Measurements from ENCODE around the gene VIL1.
A peak's percentile ranks its signal among the peaks of the same experiment; 100 is the strongest.

The VIL1 gene

DNA sequence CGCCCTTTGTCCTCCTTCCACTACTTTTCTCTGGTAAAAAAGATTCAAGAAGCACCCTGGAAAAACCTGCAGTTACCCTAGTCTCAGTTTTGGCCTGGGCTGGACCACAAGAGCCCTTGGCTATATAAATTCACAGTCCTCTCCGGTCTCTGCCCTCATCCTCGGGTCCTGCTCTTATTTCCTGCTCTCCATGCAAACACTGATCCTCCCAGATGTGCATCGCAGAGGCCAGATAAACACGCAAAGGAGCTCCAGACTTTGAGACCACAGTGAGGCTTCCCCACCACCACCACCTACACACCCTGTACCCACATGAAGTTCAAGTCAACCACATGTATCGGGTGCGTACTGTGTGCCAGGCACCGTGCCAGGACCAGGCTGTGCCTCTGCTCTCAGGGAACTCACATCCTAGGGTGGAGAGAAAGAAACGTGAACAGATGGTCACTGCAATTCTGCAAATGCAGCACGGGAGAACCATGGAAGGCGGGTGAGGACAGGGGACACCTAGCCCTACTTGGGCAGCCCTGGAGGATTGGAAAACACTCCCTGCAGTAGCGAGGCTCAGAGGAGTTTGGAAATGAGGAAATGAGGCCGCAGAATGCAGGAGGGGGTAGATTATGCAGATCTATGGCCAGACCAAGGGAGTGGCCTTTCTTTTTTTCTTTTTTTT lies 11.8 kb upstream of the VIL1 start:
- DNase-seq, result peak in 2 of 3 experiments; percentile 21 to 82

DNA sequence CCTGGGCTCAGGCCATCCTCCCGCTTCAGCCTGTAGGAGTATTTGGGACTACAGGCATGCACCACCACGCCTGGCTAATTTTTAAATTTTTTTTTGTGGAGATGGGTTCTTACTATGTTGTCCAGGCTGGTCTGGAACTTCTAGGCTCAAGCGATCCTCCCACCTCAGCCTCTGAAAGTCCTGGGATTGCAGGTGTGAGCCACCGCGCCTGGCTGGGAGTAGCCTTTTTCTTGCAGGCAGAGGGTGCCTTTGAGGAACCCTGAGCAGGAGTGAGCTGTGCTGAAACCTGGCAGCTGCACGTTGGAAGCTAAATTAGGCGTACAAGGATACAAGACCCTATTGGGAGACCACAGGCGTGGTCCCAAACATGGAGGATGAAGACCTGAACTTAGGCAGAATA lies 11.2 kb upstream of the VIL1 start:
- no peak for DNase-seq

DNA sequence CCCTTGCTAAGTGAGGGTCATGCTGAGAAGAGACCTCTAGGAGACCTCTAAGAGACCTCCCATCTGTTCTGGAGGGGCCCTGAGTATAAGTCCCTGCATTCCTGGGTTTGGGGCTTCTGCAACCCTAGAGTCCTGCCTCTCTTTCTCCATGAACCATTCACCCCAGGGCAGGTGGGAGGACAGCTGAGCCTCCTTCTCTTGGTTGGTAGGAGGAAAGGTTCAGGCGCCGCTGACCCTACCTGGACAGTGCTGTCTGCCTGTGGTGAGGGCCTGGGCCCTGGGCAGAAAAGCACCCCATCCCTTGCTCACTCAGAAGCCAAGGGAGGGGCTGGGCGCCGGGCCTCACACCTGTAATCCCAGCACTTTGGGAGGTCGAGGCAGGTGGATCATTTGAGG lies 604 bp upstream of the VIL1 start:
- no peak for DNase-seq

DNA sequence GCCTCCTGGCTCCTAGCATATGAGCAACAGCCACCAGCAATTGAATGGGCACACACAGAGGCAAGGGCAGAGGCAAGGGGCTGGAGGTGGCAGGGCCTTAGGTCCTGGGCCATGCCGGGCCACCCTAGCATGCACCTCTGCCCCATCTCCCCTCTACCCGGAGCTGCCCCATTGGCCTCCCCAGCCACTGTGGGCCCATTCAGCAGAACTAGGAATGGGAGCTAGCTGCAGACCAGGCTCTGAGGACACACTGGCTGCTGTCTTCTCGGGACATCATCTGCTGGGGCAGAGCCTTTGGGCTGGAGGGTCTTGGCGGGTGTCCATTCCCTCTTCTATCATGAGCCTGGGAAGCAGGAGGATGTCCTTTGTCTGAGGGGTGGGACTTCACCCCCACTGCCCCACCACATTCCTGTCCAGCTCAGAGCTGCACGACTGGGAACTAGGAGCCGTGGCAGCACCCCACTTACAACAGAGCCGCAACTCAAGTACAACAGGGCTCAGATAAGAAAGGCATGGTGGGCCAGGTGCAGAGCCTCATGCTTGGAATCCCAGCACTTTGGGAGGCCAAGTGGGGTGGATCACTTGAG lies 800 bp downstream of the VIL1 start:
- DNase-seq, result no peak

DNA sequence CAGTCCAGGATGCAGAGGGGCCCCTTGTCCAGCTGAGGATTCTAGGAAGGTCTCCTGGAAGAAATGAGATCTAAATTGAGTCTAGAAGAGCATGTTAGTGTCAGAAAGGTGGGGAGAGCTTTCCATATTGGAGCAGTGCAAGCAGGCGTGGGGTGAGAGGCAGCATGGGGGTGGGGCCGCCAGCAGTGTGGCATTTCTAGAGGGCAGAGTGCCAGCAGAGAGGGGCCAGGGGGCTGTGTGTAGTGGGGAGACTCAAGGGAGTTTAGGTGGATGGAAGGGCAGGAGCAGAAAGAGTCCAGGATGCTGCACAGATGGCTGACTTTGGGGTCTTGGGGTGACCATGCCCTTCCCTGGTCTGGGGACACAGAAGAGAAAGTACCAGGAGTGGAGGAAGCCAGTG lies 2.1 kb downstream of the VIL1 start:
- no peak for DNase-seq

DNA sequence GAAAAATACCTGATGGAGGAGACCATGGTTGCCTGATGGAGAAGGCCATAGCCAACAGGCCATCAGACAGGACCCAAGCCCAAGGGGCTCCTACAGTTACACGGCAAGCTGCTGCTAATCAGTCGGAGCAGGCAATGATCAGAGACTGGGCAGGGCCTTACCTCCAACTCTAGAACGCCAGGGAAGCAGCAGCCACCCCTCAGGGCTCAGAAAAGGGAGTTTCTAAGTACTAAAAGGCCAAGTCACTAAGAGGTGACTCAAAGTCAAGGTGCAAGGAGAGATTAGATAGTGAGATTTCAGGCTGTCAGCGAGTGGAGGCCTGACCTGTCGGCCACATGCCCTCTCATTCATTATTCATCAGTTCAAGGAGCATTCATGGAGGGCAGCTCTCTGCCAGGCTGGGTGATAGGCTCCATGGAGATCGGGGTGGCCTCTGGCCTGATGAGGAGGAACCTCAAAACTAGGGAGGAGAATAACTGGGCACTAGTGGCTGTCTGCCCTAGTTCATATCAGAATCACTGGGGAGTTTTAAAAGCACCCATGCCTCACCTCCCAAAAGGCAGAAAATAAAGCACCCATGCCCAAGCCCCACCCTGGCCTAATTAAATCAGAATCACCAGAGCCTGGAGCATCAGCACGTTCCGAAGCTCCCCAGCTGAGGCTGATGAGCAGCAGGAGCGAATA lies 3.6 kb downstream of the VIL1 start:
- no peak for DNase-seq

DNA sequence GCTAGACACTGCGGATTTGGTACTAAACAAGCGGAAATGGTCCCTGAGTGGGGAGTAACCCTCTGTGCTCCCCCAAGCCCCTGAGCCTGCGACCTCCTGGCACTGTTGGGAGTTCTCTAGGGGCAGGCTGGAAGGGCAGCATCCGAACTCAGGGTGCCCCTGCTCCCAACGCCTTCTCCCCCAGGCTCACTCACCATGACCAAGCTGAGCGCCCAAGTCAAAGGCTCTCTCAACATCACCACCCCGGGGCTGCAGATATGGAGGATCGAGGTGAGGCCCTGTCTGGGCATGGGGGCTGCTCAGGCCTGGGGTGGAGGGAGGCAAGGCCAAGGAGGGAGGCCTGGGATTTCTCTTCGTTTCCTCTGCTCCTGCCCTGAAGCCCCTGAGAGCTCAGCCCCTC lies 4.7 kb downstream of the VIL1 start:
- DNase-seq, result no peak

DNA sequence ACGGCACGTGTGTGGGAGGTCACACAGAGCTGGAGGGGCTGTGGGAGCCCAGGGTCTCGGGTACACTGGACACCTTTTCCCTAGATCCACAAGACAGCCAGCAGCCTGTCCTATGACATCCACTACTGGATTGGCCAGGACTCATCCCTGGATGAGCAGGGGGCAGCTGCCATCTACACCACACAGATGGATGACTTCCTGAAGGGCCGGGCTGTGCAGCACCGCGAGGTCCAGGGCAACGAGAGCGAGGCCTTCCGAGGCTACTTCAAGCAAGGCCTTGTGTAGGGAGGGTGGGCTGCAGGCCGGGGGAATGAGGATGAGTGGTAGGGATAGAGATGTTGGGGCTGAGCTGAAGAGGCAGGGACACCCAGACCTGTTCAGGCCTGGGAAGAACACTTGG lies 6.6 kb downstream of the VIL1 start:
- no peak for DNase-seq

DNA sequence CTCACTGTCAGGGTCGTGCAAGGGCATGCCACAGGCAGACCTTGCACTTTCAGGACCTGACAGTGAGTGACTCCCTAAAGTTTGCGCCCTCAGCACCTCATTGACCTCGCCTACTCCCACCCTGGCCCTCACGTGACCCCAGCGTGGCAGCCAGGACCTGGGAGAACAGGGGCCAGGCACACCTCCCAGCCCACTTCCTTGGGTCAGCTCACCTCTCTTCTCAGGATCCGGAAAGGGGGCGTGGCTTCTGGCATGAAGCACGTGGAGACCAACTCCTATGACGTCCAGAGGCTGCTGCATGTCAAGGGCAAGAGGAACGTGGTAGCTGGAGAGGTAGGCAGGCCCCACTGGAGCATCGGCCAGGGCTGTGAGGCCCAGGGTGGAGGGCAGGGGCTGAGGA lies 8.8 kb downstream of the VIL1 start:
- no peak for DNase-seq

DNA sequence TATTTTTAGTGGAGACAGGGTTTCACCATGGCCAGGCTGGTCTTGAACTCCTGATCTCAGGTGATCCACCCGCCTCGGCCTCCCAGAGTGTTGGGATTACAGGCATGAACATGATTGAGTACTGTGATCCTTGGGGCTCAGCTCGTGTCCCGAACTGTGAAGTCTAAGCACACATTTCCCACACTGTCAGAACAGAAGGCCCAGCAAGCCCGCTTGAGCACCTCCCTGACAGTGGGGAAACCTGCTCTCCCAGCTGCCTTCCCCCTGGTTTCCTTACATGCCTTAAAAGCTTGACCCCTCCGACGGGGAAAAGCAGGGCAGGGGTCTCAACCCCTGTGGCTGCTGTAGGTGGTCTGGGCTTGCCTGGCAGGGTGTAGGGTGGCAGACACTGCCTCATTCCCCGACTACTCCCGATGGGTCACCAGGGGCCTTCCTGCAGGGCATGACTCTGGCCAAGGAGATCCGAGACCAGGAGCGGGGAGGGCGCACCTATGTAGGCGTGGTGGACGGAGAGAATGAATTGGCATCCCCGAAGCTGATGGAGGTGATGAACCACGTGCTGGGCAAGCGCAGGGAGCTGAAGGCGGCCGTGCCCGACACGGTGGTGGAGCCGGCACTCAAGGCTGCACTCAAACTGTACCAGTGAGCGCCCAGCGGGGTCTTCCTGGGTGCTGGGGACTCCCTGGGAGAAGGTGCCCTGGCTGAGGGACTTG lies 10.1 kb downstream of the VIL1 start:
- no peak for DNase-seq

DNA sequence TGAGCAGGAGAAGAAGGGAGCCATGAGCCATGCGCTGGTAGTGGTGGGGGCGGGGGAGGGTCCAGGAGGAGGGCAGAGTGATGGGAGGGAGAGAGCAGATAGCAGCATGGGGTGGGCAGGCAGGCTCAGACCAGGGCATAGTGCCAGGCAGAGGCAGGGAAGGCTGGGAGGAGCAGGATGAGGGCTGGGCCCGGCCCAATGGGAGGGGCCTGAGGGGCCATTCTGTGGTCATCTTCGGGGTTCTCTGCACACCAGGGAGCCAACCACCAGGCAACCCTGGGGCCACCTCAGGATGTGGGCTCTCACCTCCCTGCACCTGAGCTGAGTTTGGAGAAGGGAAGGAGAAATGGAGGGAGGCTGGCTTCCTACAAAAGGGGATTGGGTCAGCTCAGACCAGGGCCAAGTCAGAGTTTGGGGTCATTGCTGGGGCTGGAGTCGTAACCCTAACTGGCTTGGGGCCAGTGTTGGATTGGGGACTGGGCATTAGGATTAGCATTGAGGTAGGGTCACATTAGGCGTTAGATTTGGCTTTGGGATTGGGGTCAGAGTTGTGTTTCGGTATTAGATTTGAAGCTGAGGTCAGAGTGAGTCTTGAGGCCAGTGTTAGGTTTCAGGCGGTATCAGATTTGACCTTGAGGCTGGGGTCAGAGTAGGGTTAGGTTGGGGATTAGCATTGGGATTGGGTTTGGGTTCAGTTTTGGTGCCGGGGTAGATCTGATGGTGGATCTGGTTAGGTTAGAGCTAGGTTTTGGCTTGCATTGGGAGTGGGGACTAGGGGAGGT lies 11.2 kb downstream of the VIL1 start:
- DNase-seq, result no peak

DNA sequence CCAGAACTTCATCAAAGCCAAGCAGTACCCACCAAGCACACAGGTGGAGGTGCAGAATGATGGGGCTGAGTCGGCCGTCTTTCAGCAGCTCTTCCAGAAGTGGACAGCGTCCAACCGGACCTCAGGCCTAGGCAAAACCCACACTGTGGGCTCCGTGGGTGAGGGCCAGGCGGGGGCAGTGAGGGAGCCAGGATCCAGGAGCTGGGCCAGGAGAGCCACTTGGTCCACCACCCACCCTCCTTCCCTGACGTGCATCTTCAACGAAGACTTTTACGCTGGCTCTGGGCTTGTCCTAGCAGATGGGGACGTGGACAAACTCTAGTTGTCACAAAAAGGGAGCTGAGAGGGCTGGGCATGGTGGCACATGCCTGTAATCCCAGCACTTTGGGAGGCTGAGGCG lies 11.8 kb downstream of the VIL1 start:
- DNase-seq, result no peak

DNA sequence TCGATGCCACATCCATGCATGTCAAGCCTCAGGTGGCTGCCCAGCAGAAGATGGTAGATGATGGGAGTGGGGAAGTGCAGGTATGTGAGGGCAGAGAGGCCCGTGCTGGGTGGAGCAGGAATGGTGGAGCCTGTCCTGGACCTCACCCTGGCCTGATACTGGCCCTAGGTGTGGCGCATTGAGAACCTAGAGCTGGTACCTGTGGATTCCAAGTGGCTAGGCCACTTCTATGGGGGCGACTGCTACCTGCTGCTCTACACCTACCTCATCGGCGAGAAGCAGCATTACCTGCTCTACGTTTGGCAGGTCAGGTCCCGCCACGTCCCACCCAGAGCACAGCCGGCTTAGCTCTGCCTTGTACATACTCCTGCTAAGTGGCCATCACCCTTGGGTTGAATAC lies 13.0 kb downstream of the VIL1 start:
- DNase-seq, result no peak

DNA sequence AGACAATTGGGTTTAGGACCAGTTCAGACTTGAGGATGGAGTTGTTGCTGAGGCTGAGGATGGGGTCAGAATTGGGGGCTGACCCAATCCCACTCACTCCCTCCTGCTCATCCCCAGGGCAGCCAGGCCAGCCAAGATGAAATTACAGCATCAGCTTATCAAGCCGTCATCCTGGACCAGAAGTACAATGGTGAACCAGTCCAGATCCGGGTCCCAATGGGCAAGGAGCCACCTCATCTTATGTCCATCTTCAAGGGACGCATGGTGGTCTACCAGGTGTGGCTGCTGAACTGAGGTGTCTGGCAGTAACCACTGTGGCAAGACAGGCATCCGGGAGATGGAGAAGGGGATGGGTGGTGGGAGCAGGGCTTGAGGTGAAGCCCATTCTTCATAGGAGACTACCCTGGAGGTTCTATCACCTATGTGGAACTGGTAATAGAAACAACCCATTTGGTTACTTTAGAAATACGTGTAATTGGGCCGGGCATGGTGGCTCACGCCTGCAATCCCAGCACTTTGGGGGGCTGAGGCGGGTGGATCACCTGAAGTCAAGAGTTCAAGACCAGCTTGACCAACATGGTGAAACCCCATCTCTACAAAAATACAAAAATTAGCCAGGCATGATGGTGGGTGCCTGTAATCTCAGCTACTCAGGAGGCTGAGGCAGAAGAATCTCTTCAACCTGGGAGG lies 13.9 kb downstream of the VIL1 start:
- DNase-seq, result no peak

DNA sequence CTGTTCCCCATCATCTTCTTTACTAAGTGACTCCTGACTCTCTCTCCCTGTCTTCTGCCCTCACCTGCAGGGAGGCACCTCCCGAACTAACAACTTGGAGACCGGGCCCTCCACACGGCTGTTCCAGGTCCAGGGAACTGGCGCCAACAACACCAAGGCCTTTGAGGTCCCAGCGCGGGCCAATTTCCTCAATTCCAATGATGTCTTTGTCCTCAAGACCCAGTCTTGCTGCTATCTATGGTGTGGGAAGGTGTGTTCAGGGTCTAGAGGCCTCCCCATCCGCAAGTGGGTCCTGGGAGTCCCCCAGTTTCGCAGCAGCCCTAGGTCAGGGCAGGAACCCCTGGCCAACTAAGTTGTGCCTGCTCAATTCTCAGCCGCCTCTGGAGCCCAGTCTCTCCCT lies 15.5 kb downstream of the VIL1 start:
- no peak for DNase-seq

DNA sequence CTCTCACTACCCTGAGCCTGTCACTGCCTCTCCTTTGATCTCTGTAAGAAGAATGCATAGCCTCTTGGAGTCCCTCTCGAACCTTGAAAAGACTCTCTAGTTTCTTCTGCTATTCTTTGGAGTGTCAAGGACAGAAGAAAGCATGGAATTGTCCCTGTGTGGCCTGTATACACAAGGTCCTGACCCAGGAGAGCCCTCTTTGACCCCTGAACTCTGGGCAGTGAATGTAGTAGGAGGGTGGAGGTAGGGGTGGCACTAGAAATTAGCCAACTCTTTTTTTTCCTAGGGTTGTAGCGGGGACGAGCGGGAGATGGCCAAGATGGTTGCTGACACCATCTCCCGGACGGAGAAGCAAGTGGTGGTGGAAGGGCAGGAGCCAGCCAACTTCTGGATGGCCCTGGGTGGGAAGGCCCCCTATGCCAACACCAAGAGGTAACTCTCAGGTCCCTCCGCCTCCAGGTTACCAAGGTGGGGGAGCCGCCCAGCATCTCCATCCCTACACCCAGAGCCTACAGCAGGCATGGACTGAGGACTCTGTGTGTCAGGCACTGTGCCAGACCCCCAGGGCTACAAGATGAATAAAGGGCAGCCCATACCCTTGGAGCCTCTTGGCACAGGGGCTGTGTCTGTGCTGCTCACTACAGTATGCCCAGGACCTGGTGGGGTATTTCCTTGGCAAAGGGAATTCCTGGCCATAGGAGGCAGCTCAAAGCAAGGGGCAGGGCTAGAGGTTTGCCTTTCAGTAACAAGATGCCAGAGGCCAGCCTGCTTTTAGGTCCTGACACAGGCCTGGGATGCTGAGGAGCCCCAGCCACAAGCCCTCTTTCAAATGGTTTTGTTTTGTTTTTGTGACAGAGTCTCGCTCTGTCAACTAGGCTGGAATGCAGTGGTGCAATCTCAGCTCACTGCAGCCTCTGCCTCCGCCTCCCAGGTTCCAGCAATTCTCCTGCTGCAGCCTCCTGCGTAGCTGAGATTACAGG lies 16.4 kb downstream of the VIL1 start:
- no peak for DNase-seq

DNA sequence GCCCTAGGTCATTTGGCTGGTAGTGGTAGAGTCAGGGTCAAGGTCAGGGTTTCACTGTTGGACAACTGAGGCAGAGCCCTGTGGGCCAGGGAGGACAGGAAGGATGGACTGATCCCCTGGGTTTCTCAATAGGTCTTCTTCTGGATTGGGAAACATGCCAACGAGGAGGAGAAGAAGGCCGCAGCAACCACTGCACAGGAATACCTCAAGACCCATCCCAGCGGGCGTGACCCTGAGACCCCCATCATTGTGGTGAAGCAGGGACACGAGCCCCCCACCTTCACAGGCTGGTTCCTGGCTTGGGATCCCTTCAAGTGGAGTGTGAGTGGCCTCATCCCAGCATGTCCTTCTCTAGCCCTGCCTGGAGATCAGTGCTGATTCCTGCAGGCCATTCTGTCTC lies 18.1 kb downstream of the VIL1 start:
- DNase-seq, result no peak

DNA sequence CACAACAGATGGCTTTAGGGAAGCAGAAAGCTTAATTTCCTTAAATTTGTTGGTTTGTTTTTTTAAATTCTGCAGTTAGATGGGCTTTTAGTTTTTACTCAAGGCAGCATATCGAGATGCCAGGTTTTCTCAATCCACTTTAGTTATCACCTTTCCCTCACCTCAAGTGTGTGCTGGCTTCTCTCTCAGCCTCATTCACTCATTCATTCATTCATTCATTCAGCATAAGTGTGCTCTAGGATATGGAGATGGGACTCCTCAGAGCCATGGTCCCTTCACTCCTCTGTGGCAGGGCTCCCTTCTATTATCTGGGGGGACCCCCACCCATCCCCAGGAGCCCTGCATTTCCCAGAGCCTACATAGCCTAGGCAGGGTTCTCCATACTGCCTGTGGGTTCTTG lies 19.0 kb downstream of the VIL1 start:
- DNase-seq, result no peak

DNA sequence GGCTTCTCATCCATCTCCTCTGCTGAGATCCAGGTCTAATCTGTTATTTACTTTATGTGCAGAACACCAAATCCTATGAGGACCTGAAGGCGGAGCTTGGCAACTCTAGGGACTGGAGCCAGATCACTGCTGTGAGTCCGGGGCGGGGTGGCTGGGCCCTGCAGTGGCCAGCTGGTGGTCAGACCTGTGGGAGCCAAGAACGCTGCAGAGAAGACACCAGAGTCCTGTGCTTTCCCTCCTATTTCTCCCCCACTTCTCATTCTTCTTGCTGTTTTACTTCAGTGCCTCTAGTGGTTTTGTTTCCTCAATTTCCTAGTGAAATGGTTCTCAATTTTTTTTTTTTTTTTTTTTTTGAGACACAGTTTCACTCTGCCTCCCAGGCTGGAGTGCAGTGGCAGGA lies 19.7 kb downstream of the VIL1 start:
- DNase-seq, result no peak

DNA sequence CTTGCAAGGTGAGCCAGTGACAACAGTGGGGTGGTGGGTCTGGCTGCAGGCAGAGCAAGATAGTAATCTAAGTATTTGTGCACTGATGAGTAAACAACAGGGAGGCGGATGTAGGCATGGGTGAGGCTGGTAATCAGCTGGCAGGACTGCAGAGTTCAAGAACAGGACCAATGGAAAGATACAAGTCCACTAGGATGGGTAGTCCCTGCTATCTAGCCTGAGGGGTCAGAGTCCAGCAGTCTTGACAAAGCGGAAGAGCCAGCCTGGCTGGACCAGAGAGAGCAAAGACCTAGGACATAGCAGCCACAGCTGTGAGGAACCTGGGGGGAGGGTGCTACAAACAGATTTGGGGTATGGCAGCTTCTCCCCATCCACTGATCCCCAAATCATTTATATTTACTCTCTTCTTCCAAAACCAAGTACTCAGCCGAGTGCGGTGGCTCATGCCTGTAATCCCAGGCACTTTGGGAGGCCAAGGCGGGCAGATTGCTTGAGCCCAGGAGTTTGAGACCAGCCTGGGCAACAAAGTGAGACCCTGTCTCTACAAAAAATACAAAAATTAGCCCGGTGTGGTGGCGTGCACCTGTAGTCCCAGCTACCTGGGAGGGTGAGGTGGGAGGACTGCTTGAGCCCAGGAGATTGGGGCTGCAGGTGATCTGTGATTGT lies 25.9 kb downstream of the VIL1 start:
- DNase-seq, result no peak

DNA sequence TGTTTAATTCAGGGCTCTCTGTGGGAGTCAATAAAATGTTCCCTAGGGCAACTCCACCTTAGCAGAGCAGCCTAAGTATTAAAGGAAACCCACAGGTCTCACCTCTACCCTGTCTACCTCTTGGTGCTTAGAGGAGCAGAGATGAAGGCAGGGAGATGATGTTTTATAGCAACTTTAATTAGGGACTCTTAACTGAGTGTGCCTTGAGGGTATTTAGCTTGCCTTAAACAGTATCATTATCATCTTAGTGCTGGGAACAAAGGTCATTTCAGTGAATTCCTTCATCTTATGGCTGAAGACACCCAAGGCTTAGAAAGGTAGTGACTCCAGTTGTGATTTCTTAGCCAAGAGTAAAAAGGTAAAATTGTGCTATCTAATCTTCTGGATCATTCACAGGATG lies 26.7 kb downstream of the VIL1 start:
- DNase-seq, result no peak

All from NCI-H1417 (cell line).